ENCODE results near the gene ARHGEF40. TPM values are rescaled to one million over a fixed set of nuclear protein-coding genes. Genes with fewer than 3 reads are reported as not detected.

The ARHGEF40 gene
- total RNA-seq, 1 experiment from 2014 or later, result 28.3 TPM

- Histone ChIP-seq H3K4me3 (no peak overlapping the region), H3K4me1 (no peaks in the 10 kb centered on the region), H3K27me3 (no peaks in the 10 kb centered on the region), H3K36me3 (peaks cover 53% of the 10 kb centered on the region), H3K27ac (no peak overlapping the region), H3K9me3 (replicated peaks) (no peaks in the 10 kb centered on the region)
- DNase-seq, result no peak
Measured at GRCh38 chr14:21077672-21078071, 7.6 kb downstream of the ARHGEF40 start.

- H3K36me3 ChIP-seq, result peaks cover 54% of the 10 kb centered on the region
- H3K27me3 ChIP-seq, result no peaks in the 10 kb centered on the region
- no peaks in the 10 kb centered on the region for H3K4me1 ChIP-seq
- H3K9me3 ChIP-seq (replicated peaks), result no peaks in the 10 kb centered on the region
- no peak overlapping the region for H3K4me3 ChIP-seq
- no peak for DNase-seq
- no peak overlapping the region for H3K27ac ChIP-seq
Measured at GRCh38 chr14:21078287-21078686, 8.2 kb downstream of the ARHGEF40 start.

GRCh38 chr14:21078726-21079125, 8.6 kb downstream of the ARHGEF40 start:
- no peaks in the 10 kb centered on the region for H3K27me3 ChIP-seq
- H3K4me3 ChIP-seq, result no peak overlapping the region
- peaks cover 52% of the 10 kb centered on the region for H3K36me3 ChIP-seq
- DNase-seq, result no peak
- no peak overlapping the region for H3K27ac ChIP-seq
- H3K9me3 ChIP-seq (replicated peaks), result no peaks in the 10 kb centered on the region
- no peaks in the 10 kb centered on the region for H3K4me1 ChIP-seq

GRCh38 chr14:21081521-21082142, 11.5 kb downstream of the ARHGEF40 start:
- H3K4me1 ChIP-seq, result no peaks in the 10 kb centered on the region
- peaks cover 38% of the 10 kb centered on the region for H3K36me3 ChIP-seq
- no peak for DNase-seq

DNA sequence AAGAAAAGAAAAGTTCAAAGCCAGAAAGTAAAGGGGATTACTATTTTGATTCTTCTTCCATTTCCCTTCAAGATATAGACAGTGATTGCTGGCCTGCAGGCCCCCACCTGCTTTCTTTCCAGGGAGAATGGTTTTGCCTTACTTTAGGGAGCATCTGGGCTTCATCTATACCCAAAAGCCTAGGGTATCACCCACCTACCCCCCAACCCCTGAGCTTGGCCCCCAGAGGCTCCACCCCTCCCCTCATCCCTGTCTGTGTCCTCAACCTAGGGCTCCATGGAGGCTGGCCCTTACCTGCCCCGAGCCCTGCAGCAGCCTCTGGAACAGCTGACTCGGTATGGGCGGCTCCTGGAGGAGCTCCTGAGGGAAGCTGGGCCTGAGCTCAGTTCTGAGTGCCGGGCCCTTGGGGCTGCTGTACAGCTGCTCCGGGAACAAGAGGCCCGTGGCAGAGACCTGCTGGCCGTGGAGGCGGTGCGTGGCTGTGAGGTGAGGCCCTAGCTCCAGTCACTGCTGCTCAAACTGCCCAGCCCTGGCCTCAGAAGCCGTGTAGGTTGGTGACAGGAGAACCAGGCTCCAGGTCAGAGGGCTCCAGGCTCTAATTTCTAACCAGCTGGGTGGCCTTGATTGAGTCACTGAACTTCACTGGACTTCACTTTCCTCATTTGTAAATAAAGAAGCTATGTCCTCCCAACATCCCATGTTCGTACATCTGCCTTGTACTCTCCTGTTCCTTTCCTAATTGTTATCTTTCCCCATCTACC, 13.6 kb downstream of the ARHGEF40 start:
- Histone ChIP-seq H3K9me3 (replicated peaks) (no peaks in the 10 kb centered on the region), H3K4me1 (no peaks in the 10 kb centered on the region), H3K36me3 (peaks cover 33% of the 10 kb centered on the region), H3K27me3 (no peaks in the 10 kb centered on the region), H3K27ac (no peak overlapping the region), H3K4me3 (no peak overlapping the region)
- DNase-seq, result no peak

More at GRCh38 chr14:21081521-21082142, 11.5 kb downstream of the ARHGEF40 start:
- Histone ChIP-seq H3K27ac (no peak overlapping the region), H3K9me3 (replicated peaks) (no peaks in the 10 kb centered on the region), H3K27me3 (no peaks in the 10 kb centered on the region), H3K4me3 (no peak overlapping the region)

GRCh38 chr14:21084396-21084795, 14.3 kb downstream of the ARHGEF40 start:
- H3K36me3 ChIP-seq, result peaks cover 31% of the 10 kb centered on the region
- no peaks in the 10 kb centered on the region for H3K4me1 ChIP-seq
- no peaks in the 10 kb centered on the region for H3K27me3 ChIP-seq
- no peak overlapping the region for H3K4me3 ChIP-seq
- no peaks in the 10 kb centered on the region for H3K9me3 ChIP-seq (replicated peaks)
- H3K27ac ChIP-seq, result no peak overlapping the region
- no peak for DNase-seq

- no peak overlapping the region for H3K4me3 ChIP-seq
- no peak overlapping the region for H3K27ac ChIP-seq
- H3K36me3 ChIP-seq, result peaks cover 35% of the 10 kb centered on the region
- H3K9me3 ChIP-seq (replicated peaks), result no peaks in the 10 kb centered on the region
- H3K27me3 ChIP-seq, result no peaks in the 10 kb centered on the region
- no peaks in the 10 kb centered on the region for H3K4me1 ChIP-seq
- DNase-seq, result no peak
Measured at GRCh38 chr14:21084998-21085853, 15.1 kb downstream of the ARHGEF40 start.

- Histone ChIP-seq H3K9me3 (replicated peaks) (no peaks in the 10 kb centered on the region), H3K4me1 (no peaks in the 10 kb centered on the region), H3K4me3 (no peak overlapping the region), H3K27me3 (no peaks in the 10 kb centered on the region), H3K27ac (no peak overlapping the region), H3K36me3 (peaks cover 35% of the 10 kb centered on the region)
- DNase-seq, result no peak
Measured at GRCh38 chr14:21086908-21087293, 16.8 kb downstream of the ARHGEF40 start.

DNA sequence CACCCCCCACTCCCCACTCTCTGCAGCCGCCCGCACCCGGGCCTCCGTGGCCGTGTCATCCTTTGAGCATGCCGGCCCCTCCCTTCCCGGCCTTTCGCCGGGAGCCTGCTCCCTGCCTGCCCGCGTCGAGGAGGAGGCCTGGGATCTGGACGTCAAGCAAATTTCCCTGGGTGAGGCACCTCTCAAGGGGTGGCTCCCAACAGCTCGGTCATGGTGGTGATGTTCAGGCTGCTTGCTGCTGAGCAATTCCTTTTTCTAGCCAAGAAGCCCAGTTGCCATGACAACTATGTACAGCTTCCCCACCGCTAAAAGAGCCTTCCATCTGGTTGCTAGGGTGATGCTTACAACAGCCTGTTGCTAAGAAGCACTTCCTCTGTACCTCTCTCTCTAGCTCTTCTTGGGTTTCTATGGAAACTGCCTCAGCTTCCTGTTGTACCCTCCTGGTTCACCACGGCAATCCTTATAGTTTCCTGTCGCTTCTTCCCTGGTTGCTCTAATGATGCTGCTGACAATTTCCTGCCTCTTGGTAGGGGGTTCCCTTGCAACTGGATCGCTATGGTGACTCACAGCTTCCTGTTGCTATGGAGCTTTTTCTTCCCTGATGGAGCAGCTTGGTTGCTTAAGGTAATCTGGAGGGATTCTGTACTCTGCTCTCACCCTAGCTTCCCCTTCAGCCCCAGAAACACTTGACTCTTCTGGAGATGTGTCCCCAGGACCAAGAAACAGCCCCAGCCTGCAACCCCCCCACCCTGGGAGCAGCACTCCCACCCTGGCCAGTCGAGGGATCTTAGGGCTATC, 17.4 kb downstream of the ARHGEF40 start:
- no peak for DNase-seq
- Histone ChIP-seq H3K4me3 (no peak overlapping the region), H3K27me3 (no peaks in the 10 kb centered on the region), H3K9me3 (replicated peaks) (no peaks in the 10 kb centered on the region), H3K27ac (no peak overlapping the region), H3K4me1 (no peaks in the 10 kb centered on the region), H3K36me3 (peaks cover 30% of the 10 kb centered on the region)

DNA sequence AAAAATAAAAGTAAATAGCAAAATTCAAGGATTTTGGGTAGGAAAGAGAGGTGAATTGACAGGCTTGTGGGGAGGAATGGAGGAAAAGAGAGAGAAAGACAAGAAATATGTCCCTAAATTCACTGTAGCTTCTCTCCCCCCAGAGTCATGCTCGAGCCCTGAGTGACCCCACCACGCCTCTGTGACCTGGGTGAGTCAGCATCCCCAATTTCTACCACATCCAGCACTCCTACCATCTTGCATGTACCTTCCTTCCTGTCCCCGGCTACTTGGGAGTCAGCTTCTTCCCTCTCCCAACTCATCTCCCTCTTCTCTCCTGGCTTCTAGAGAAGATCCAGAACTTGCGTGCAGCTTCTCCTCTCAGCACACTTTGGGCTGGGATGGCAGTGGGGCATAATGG, 18.6 kb downstream of the ARHGEF40 start:
- Histone ChIP-seq H3K9me3 (replicated peaks) (no peaks in the 10 kb centered on the region), H3K27ac (no peak overlapping the region), H3K4me3 (no peak overlapping the region), H3K36me3 (peaks cover 22% of the 10 kb centered on the region), H3K27me3 (no peaks in the 10 kb centered on the region), H3K4me1 (peaks cover 3% of the 10 kb centered on the region; the same call in 1 of the 2 replicates)
- no peak for DNase-seq

- Histone ChIP-seq H3K27me3 (no peaks in the 10 kb centered on the region), H3K27ac (no peak overlapping the region), H3K36me3 (peaks cover 20% of the 10 kb centered on the region), H3K4me1 (peaks cover 7% of the 10 kb centered on the region; the same call in 1 of the 2 replicates), H3K4me3 (no peak overlapping the region), H3K9me3 (replicated peaks) (no peaks in the 10 kb centered on the region)
- DNase-seq, result no peak
Measured at GRCh38 chr14:21089271-21089670, 19.2 kb downstream of the ARHGEF40 start.

DNA sequence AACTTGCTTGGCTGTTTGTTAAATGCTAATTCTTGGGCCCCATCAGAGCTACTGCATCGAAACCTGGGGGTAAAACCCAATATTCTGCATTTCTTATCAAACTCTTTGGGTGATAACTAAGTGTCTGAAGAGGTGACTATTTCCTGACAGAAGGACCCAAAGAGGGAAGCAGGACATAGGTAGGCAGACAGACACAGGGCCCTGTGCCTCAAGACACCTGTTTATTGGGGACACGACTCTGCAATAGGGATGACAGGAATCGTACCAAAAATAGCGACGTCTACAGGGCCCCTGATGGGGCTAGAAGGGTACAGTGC, 19.7 kb downstream of the ARHGEF40 start:
- Histone ChIP-seq H3K4me1 (peaks cover 7% of the 10 kb centered on the region; the same call in 1 of the 2 replicates), H3K27me3 (no peaks in the 10 kb centered on the region), H3K36me3 (peaks cover 18% of the 10 kb centered on the region), H3K9me3 (replicated peaks) (no peaks in the 10 kb centered on the region), H3K27ac (no peak overlapping the region), H3K4me3 (no peak overlapping the region)
- no peak for DNase-seq

DNA sequence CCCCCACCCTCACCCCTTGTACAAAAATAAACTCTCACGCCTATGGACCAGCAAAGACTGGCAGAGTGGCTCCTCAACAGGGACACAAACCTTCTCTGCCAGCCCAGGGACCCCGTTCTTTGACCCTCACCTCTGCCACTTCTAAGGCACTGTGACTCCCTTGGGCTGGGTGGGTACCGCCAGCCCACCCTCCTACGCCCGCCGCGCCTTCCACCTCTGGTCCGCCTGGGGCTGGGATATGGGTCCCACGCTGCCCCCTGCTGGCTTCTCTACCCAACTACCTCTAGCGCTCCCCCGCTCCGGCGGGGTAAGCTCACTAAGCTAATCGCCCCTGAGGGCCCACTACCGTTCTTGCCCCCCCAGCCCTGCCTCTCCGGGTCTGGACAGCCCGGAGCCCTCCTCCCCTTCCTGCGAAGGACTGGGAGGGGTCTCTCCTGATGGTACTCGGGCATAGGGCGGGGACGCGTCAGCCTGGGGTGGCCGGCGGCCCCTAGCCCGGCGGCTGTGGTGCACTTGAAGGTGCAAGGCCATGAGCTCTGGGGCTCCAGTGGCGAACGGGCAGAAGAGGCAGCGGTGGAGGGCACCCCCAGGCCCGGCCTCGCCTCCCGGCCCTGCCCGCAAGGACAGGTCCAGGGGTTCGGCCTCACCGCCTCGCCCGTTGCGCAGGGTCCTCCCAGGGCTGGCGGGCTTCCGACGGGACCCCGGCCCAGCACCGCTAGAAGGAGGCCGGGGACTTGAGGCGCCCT, 20.3 kb downstream of the ARHGEF40 start:
- Histone ChIP-seq H3K27ac (no peak overlapping the region), H3K36me3 (peaks cover 18% of the 10 kb centered on the region), H3K27me3 (no peaks in the 10 kb centered on the region), H3K4me3 (no peak overlapping the region), H3K4me1 (peaks cover 7% of the 10 kb centered on the region; the same call in 1 of the 2 replicates), H3K9me3 (replicated peaks) (no peaks in the 10 kb centered on the region)
- DNase-seq, result no peak
